Measurements from ENCODE around the gene NOC4L.

- TF ChIP-seq CBFB (CRISPR knock-in tag; IDR thresholded peaks at IDR 0.05; ENCODE audit: low read depth) (no peak), CTCF (IDR thresholded peaks at IDR 0.05) (peak; percentile 79), MAX (CRISPR knock-in tag; IDR thresholded peaks at IDR 0.05) (no peak), SMAD3 (CRISPR knock-in tag; IDR thresholded peaks at IDR 0.05; ENCODE audit: borderline replicate concordance) (no peak), IRF1 (CRISPR knock-in tag; IDR thresholded peaks at IDR 0.05) (no peak), ATF1 (CRISPR knock-in tag; IDR thresholded peaks at IDR 0.05) (no peak), NFATC4 (CRISPR knock-in tag; IDR thresholded peaks at IDR 0.05) (no peak), IRF2 (CRISPR knock-in tag; IDR thresholded peaks at IDR 0.05; ENCODE audit: borderline replicate concordance, low read depth) (no peak), AR (CRISPR knock-in tag; IDR thresholded peaks at IDR 0.05) (no peak), USF1 (CRISPR knock-in tag; IDR thresholded peaks at IDR 0.05) (no peak), TEAD4 (CRISPR knock-in tag; IDR thresholded peaks at IDR 0.05) (no peak), MXD4 (CRISPR knock-in tag; IDR thresholded peaks at IDR 0.05; ENCODE audit: borderline replicate concordance) (no peak)
- TF ChIP-seq, protein P1, sequence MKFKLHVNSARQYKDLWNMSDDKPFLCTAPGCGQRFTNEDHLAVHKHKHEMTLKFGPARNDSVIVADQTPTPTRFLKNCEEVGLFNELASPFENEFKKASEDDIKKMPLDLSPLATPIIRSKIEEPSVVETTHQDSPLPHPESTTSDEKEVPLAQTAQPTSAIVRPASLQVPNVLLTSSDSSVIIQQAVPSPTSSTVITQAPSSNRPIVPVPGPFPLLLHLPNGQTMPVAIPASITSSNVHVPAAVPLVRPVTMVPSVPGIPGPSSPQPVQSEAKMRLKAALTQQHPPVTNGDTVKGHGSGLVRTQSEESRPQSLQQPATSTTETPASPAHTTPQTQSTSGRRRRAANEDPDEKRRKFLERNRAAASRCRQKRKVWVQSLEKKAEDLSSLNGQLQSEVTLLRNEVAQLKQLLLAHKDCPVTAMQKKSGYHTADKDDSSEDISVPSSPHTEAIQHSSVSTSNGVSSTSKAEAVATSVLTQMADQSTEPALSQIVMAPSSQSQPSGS (CRISPR knock-in tag; IDR thresholded peaks at IDR 0.05; ENCODE audit: borderline replicate concordance, low read depth) = no peak
Observed at GRCh38 chr12:132194056-132194455, 49.8 kb downstream of the NOC4L start.
